Liver (tissue), 9 donors: ENCODE results near the gene C19orf44. TPM values are rescaled to one million over a fixed set of nuclear protein-coding genes. Genes with fewer than 3 reads are reported as not detected.

ENCODE experiments used
- DNase-seq: peaks from one replicate; pipeline ENCODE4 v3.0.0-alpha.2; 2017; ENCODE audit warnings: low spot score
- H3K27ac ChIP-seq, 2 donors: one replicate each; pipeline ENCODE4 v1.7.0; 2013; ENCODE audit warnings: inconsistent platforms in 2 of 2, low read length in 2 of 2, control low read depth in 1 of 2, low read depth in 1 of 2, mild to moderate bottlenecking in 1 of 2
- H3K27me3 ChIP-seq, 4 donors: one replicate each; pipeline versions ENCODE4 v1.6.1 to v1.7.0; 2013; ENCODE audit warnings: low read length in 3 of 4, inconsistent platforms in 1 of 4, mild to moderate bottlenecking in 1 of 4, moderate library complexity in 1 of 4; ENCODE audit not compliant: control insufficient read depth in 4 of 4, insufficient read depth in 4 of 4
- H3K36me3 ChIP-seq, 4 donors: one replicate each; pipeline versions ENCODE4 v1.6.1 to v1.7.0; 2013; ENCODE audit warnings: low read length in 3 of 4, mild to moderate bottlenecking in 3 of 4, low read depth in 1 of 4, moderate library complexity in 1 of 4; ENCODE audit not compliant: control insufficient read depth in 4 of 4, insufficient read depth in 3 of 4
- H3K4me1 ChIP-seq, 4 donors: one replicate each; pipeline versions ENCODE4 v1.6.1 to v1.7.0; 2013; ENCODE audit warnings: low read length in 3 of 4, mild to moderate bottlenecking in 3 of 4, moderate library complexity in 1 of 4; ENCODE audit not compliant: control insufficient read depth in 4 of 4, insufficient read depth in 4 of 4
- H3K4me3 ChIP-seq, 3 donors: one replicate each; pipeline versions ENCODE4 v1.6.1 to v1.7.0; 2013; ENCODE audit warnings: low read length in 3 of 3, control low read depth in 1 of 3, low read depth in 1 of 3, mild to moderate bottlenecking in 1 of 3
- H3K9ac ChIP-seq, 2 donors: one replicate each; pipeline ENCODE4 v1.7.0; 2013; ENCODE audit warnings: low read length in 2 of 2, mild to moderate bottlenecking in 2 of 2, moderate library complexity in 2 of 2, control low read depth in 1 of 2, low read depth in 1 of 2
- H3K9me3 ChIP-seq, 4 donors: one replicate each; pipeline versions ENCODE4 v1.6.1 to v1.7.0; 2013; ENCODE audit warnings: low read length in 3 of 4; ENCODE audit not compliant: control insufficient read depth in 4 of 4
- ATF3 ChIP-seq: IDR thresholded peaks from 2 replicates; pipeline ENCODE4 v1.6.1; 2016; ENCODE audit warnings: antibody characterized with exemption
- EGR1 ChIP-seq, 2 donors: IDR thresholded peaks; 2 replicates each; pipeline ENCODE4 v1.6.1; 2016 to 2018; ENCODE audit warnings: antibody characterized with exemption in 2 of 2, low read depth in 2 of 2
- FOXA1 ChIP-seq: IDR thresholded peaks from 2 replicates; pipeline ENCODE4 v1.6.1; 2016; ENCODE audit warnings: antibody characterized with exemption
- FOXA2 ChIP-seq: IDR thresholded peaks from 2 replicates; pipeline ENCODE4 v1.6.1; 2016; ENCODE audit warnings: antibody characterized with exemption
- GABPA ChIP-seq, 2 donors: IDR thresholded peaks in 1 of 2; conservative IDR thresholded peaks in 1 of 2; 2 replicates each; pipeline ENCODE4 v1.6.1; 2016; ENCODE audit warnings: antibody characterized with exemption in 2 of 2, mild to moderate bottlenecking in 1 of 2, moderate library complexity in 1 of 2
- HNF4A ChIP-seq, 2 donors: conservative IDR thresholded peaks; 2 replicates each; pipeline ENCODE4 v1.6.1; 2016; ENCODE audit warnings: antibody characterized with exemption in 2 of 2, mild to moderate bottlenecking in 2 of 2
- HNF4G ChIP-seq: IDR thresholded peaks from 2 replicates; pipeline ENCODE4 v1.6.1; 2016; ENCODE audit warnings: antibody characterized with exemption
- JUND ChIP-seq, 2 donors: IDR thresholded peaks; 2 replicates each; pipeline ENCODE4 v1.6.1; 2016; ENCODE audit warnings: antibody characterized with exemption in 2 of 2
- MAX ChIP-seq: IDR thresholded peaks from 2 replicates; pipeline ENCODE4 v1.6.1; 2016; ENCODE audit warnings: antibody characterized with exemption
- NR2F2 ChIP-seq: IDR thresholded peaks from 2 replicates; pipeline ENCODE4 v1.6.1; 2016; ENCODE audit warnings: antibody characterized with exemption
- RAD21 ChIP-seq, 2 donors: IDR thresholded peaks; 2 replicates each; pipeline ENCODE4 v1.6.1; 2016; ENCODE audit warnings: antibody characterized with exemption in 2 of 2, mild to moderate bottlenecking in 2 of 2
- RXRA ChIP-seq, 2 donors: IDR thresholded peaks; 2 replicates each; pipeline ENCODE4 v1.6.1; 2017 to 2018; ENCODE audit warnings: antibody characterized with exemption in 2 of 2, mild to moderate bottlenecking in 1 of 2
- SP1 ChIP-seq: IDR thresholded peaks from 2 replicates; pipeline ENCODE4 v1.6.1; 2018; ENCODE audit warnings: antibody characterized with exemption, mild to moderate bottlenecking
- TAF1 ChIP-seq: conservative IDR thresholded peaks from 2 replicates; pipeline ENCODE4 v1.6.1; 2016; ENCODE audit warnings: antibody characterized with exemption, mild to moderate bottlenecking
- ZBTB33 ChIP-seq: IDR thresholded peaks from 2 replicates; pipeline ENCODE4 v1.6.1; 2016; ENCODE audit warnings: antibody characterized with exemption
- WGBS: extraction: QIAGEN DNeasy Blood & Tissue Kit; methylation state at CpG from one replicate; pipeline ENCODE4 v1.1.7; 2013; 5-methylcytosine and 5-hydroxymethylcytosine counted together
- polyA plus RNA-seq, 2 donors: library from polyadenylated mRNA; stranded (reverse) in 1 of 2; unstranded in 1 of 2; fragments of 200-250 nt in 1 of 2; fragments of >200 nt in 1 of 2; fragmentation: Nextera tagmentation in 1 of 2; extraction: Ambion mirVana in 1 of 2; gene quantifications; one replicate each; pipeline versions ENCODE4 v1.2.1 to v1.2.3, GENCODE V29; 2013 to 2015
- total RNA-seq, 2 donors: library from RNA; depleted of rRNA; stranded (reverse); fragments of >200 nt; gene quantifications; one replicate each; pipeline ENCODE4 v1.2.3, GENCODE V29; 2014
- TF ChIP-seq, protein P1 (sequence below): IDR thresholded peaks from 2 replicates; pipeline ENCODE4 v1.6.1; 2016; ENCODE audit warnings: antibody characterized with exemption, mild to moderate bottlenecking
- TF ChIP-seq, protein P2 (sequence below): fragments of 150-350 bp; IDR thresholded peaks from 2 replicates; pipeline ENCODE4 v1.5.1; 2017; ENCODE audit warnings: improper control_type of control experiment, low read depth, low read length; ENCODE audit not compliant: missing input control
- donor health status: healthy.
- donor health status: healthy.
- donor health status: healthy.
- donor health status: healthy.
- donor health status: healthy.

The C19orf44 gene
- total and polyA plus RNA-seq, 4 donors = 0.89 to 3.0 (median 1.3) TPM

DNA sequence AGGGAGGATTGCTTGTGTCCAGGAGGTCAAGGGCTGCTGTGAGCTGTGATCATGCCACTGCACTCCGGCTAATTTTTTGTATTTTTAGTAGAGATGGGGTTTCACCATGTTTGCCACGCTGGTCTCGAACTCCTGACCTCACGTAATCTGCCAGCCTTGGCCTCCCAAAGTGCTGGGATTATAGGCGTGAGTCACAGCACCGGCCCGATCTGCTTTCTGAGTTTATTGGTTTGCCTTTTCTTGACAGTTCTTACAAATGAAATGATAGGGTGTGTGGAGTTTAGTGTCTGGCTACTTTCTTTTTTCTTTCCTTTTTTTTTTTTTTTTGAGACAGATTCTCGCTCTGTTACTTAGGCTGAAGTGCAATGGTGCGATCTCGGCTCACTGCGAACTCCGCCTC lies 848 bp downstream of the C19orf44 start (continued):
- TF ChIP-seq, protein P1, sequence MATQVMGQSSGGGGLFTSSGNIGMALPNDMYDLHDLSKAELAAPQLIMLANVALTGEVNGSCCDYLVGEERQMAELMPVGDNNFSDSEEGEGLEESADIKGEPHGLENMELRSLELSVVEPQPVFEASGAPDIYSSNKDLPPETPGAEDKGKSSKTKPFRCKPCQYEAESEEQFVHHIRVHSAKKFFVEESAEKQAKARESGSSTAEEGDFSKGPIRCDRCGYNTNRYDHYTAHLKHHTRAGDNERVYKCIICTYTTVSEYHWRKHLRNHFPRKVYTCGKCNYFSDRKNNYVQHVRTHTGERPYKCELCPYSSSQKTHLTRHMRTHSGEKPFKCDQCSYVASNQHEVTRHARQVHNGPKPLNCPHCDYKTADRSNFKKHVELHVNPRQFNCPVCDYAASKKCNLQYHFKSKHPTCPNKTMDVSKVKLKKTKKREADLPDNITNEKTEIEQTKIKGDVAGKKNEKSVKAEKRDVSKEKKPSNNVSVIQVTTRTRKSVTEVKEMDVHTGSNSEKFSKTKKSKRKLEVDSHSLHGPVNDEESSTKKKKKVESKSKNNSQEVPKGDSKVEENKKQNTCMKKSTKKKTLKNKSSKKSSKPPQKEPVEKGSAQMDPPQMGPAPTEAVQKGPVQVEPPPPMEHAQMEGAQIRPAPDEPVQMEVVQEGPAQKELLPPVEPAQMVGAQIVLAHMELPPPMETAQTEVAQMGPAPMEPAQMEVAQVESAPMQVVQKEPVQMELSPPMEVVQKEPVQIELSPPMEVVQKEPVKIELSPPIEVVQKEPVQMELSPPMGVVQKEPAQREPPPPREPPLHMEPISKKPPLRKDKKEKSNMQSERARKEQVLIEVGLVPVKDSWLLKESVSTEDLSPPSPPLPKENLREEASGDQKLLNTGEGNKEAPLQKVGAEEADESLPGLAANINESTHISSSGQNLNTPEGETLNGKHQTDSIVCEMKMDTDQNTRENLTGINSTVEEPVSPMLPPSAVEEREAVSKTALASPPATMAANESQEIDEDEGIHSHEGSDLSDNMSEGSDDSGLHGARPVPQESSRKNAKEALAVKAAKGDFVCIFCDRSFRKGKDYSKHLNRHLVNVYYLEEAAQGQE = no peak
- TF ChIP-seq NR2F2 = no peak

GRCh38 chr19:16497837-16498236 lies 1.6 kb downstream of the C19orf44 start:
- Histone ChIP-seq H3K36me3 (peaks cover 0 to 4% (median 2%) of the 10 kb centered on the region in 4 donors), H3K9ac (no peak overlapping the region), H3K4me1 (peaks cover 7 to 30% (median 19%) of the 10 kb centered on the region in 4 donors), H3K27me3 (no peaks in the 10 kb centered on the region), H3K27ac (no peak overlapping the region), H3K4me3 (no peak overlapping the region), H3K9me3 (no peaks in the 10 kb centered on the region)
- no peak for TF ChIP-seq RAD21 (IDR thresholded peaks at IDR 0.05)
- 93% methylated on average over 6 of the region's 6 CpGs for WGBS
- no peak for DNase-seq

DNA sequence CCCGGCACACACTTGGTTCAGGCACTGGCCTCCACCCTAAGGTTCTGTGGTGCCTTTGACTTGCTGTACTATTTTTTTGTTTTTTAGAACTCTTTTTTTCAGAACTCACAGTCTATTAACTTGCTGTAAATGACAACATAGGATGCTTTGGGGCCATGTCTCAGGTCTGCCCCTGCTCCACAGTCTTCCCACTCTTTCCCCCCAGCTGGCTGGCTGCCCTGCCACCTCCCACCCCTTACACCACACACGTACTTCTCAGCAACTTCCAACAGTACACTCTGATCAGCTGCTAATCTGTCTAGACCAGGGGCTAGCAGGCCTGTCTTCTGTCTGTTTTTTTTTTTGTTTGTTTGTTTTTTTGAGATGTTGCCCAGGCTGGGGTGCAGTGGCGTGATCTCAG lies 8.1 kb downstream of the C19orf44 start:
- 91% methylated on average over 3 of the region's 3 CpGs for WGBS
- Histone ChIP-seq H3K9me3 (no peaks in the 10 kb centered on the region), H3K4me3 (no peak overlapping the region), H3K4me1 (peaks cover 0 to 2% (median 0%) of the 10 kb centered on the region in 4 donors), H3K27ac (no peak overlapping the region), H3K27me3 (no peaks in the 10 kb centered on the region), H3K36me3 (peaks cover 3 to 14% (median 7%) of the 10 kb centered on the region in 4 donors), H3K9ac (no peak overlapping the region)
- TF ChIP-seq GABPA (IDR thresholded peaks at IDR 0.05 in 1 of 2, conservative IDR thresholded peaks at IDR 0.05 in 1 of 2) (no peak), TAF1 (no peak), HNF4A (conservative IDR thresholded peaks at IDR 0.05) (no peak), EGR1 (IDR thresholded peaks at IDR 0.05; ENCODE audit: low read depth in 2 of 2) (no peak), ZBTB33 (no peak), ATF3 (no peak), FOXA2 (no peak), JUND (IDR thresholded peaks at IDR 0.05) (no peak), HNF4G (no peak), RAD21 (IDR thresholded peaks at IDR 0.05) (no peak), RXRA (IDR thresholded peaks at IDR 0.05) (no peak), MAX (no peak), SP1 (no peak), FOXA1 (no peak)
- TF ChIP-seq, protein P1 = no peak
- TF ChIP-seq, protein P2, sequence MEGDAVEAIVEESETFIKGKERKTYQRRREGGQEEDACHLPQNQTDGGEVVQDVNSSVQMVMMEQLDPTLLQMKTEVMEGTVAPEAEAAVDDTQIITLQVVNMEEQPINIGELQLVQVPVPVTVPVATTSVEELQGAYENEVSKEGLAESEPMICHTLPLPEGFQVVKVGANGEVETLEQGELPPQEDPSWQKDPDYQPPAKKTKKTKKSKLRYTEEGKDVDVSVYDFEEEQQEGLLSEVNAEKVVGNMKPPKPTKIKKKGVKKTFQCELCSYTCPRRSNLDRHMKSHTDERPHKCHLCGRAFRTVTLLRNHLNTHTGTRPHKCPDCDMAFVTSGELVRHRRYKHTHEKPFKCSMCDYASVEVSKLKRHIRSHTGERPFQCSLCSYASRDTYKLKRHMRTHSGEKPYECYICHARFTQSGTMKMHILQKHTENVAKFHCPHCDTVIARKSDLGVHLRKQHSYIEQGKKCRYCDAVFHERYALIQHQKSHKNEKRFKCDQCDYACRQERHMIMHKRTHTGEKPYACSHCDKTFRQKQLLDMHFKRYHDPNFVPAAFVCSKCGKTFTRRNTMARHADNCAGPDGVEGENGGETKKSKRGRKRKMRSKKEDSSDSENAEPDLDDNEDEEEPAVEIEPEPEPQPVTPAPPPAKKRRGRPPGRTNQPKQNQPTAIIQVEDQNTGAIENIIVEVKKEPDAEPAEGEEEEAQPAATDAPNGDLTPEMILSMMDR = no peak
- no peak for DNase-seq
